Measurements from ENCODE around the gene UIMC1. TPM values are rescaled to one million over a fixed set of nuclear protein-coding genes. Genes with fewer than 3 reads are reported as not detected.

The UIMC1 gene
- total RNA-seq, 1 experiment from 2014 or later, result 46.8 TPM

DNA sequence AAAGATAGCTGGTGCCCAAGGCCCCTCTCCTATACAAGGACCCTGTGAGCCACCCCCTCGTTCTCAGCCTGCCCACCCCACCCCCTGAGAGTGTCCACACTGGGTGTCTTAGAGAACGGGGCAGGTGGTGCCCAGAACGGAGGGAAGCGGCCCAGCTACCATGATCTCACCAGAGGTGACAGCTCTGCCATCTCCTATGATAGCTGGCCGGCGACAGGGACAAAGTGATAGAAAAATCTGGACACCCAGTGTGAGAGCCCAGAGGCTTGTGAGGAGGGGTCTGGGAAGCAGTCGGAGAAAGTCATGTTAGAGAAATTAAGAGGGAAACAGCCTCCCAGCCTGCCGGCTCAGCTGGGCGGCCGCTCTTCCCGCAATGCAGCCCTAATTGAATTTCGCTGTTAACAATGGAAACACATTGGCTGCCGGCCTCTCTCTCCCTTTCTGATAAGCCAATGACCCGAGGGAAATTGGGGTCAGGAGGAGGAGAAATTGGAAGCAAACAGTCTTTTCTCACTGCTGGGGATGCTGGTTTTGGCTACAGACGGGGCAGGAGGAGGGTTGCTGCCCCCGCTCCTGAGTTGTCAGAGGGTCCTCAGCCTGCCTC, 139.8 kb downstream of the UIMC1 start:
- no peaks in the 10 kb centered on the region for H3K9me3 ChIP-seq (ENCODE audit: low read depth, low read length, poor library complexity, severe bottlenecking)
- no peaks in the 10 kb centered on the region for H3K36me3 ChIP-seq (ENCODE audit: insufficient read depth, low read length, poor library complexity, severe bottlenecking)
- DNase-seq (ENCODE audit: low spot score), result no peak
- BruUV-seq (replicated peaks), result no TSS peak
- no peak overlapping the region for H3K27ac ChIP-seq (ENCODE audit: low read depth, low read length, poor library complexity, severe bottlenecking)
- no peaks in the 10 kb centered on the region for H3K27me3 ChIP-seq (replicated peaks; ENCODE audit: insufficient read depth, low read depth, low read length, poor library complexity)
- intact Hi-C loops (cut with micrococcal nuclease; ENCODE audit: unreplicated experiment), result no loop called here
- H3K4me1 ChIP-seq (ENCODE audit: insufficient read depth, low read length, poor library complexity, severe bottlenecking), result no peaks in the 10 kb centered on the region
- CTCF ChIA-PET, result interaction anchor here (0.6 kb wide), 1 partner anchor 323 kb away, joined by 3 read pairs; no protein-coding TSS in a partner anchor
- POLR2A ChIA-PET (ENCODE audit: low non-redundant PET), result no interaction called here
- TF ChIP-seq EZH2 (IDR thresholded peaks at IDR 0.05; ENCODE audit: borderline replicate concordance, low read depth, low read length, poor library complexity, severe bottlenecking), result no peak
- TF ChIP-seq, protein P1, sequence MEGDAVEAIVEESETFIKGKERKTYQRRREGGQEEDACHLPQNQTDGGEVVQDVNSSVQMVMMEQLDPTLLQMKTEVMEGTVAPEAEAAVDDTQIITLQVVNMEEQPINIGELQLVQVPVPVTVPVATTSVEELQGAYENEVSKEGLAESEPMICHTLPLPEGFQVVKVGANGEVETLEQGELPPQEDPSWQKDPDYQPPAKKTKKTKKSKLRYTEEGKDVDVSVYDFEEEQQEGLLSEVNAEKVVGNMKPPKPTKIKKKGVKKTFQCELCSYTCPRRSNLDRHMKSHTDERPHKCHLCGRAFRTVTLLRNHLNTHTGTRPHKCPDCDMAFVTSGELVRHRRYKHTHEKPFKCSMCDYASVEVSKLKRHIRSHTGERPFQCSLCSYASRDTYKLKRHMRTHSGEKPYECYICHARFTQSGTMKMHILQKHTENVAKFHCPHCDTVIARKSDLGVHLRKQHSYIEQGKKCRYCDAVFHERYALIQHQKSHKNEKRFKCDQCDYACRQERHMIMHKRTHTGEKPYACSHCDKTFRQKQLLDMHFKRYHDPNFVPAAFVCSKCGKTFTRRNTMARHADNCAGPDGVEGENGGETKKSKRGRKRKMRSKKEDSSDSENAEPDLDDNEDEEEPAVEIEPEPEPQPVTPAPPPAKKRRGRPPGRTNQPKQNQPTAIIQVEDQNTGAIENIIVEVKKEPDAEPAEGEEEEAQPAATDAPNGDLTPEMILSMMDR (conservative IDR thresholded peaks at IDR 0.05; ENCODE audit: low read depth, low read length), result no peak
- H3K4me3 ChIP-seq (ENCODE audit: low read depth, low read length, poor library complexity, severe bottlenecking), result no peak overlapping the region

GRCh38 chr5:176865964-176866363, 140.6 kb downstream of the UIMC1 start:
- H3K27ac ChIP-seq (ENCODE audit: low read depth, low read length, poor library complexity, severe bottlenecking), result no peak overlapping the region
- TF ChIP-seq, protein P1 (conservative IDR thresholded peaks at IDR 0.05; ENCODE audit: low read depth, low read length), result no peak
- no peak for TF ChIP-seq EZH2 (IDR thresholded peaks at IDR 0.05; ENCODE audit: borderline replicate concordance, low read depth, low read length, poor library complexity, severe bottlenecking)
- no TSS peak for BruUV-seq (replicated peaks)
- no peaks in the 10 kb centered on the region for H3K9me3 ChIP-seq (ENCODE audit: low read depth, low read length, poor library complexity, severe bottlenecking)
- POLR2A ChIA-PET (ENCODE audit: low non-redundant PET), result interaction anchor here (0.6 kb wide), 1 partner anchor 216 kb away, joined by 3 read pairs; no protein-coding TSS in a partner anchor
- no peaks in the 10 kb centered on the region for H3K27me3 ChIP-seq (replicated peaks; ENCODE audit: insufficient read depth, low read depth, low read length, poor library complexity)
- intact Hi-C loops (cut with micrococcal nuclease; ENCODE audit: unreplicated experiment), result no loop called here
- CTCF ChIA-PET, result no interaction called here
- no peaks in the 10 kb centered on the region for H3K36me3 ChIP-seq (ENCODE audit: insufficient read depth, low read length, poor library complexity, severe bottlenecking)
- H3K4me3 ChIP-seq (ENCODE audit: low read depth, low read length, poor library complexity, severe bottlenecking), result no peak overlapping the region
- no peaks in the 10 kb centered on the region for H3K4me1 ChIP-seq (ENCODE audit: insufficient read depth, low read length, poor library complexity, severe bottlenecking)
- no peak for DNase-seq (ENCODE audit: low spot score)

DNA sequence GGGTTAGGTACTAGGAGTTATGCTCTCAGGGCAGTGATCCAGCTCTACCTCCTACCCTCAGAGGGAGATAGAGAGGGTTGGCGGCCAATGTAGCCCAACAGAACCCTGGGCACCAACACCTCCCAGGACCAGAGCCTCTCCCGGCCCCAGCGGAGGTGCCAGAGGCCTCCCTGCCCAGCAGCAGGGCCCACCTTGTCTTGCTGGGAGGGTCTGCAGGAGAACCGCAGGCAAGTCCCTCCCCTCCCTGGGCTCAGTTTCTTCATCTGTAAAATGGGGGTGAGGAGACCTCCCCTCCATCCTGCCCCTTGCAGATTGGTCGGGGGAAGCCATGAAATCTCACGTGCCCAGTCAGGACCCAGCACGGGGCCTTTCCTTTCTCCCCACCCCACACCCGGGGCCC, 141.8 kb downstream of the UIMC1 start:
- no peak overlapping the region for H3K27ac ChIP-seq (ENCODE audit: low read depth, low read length, poor library complexity, severe bottlenecking)
- no peak overlapping the region for H3K4me3 ChIP-seq (ENCODE audit: low read depth, low read length, poor library complexity, severe bottlenecking)
- no TSS peak for BruUV-seq (replicated peaks)
- no peaks in the 10 kb centered on the region for H3K27me3 ChIP-seq (replicated peaks; ENCODE audit: insufficient read depth, low read depth, low read length, poor library complexity)
- ChIA-PET POLR2A (ENCODE audit: low non-redundant PET) (no interaction called here), CTCF (no interaction called here)
- intact Hi-C loops (cut with micrococcal nuclease; ENCODE audit: unreplicated experiment), result no loop called here
- no peak for TF ChIP-seq EZH2 (IDR thresholded peaks at IDR 0.05; ENCODE audit: borderline replicate concordance, low read depth, low read length, poor library complexity, severe bottlenecking)
- TF ChIP-seq, protein P1 (conservative IDR thresholded peaks at IDR 0.05; ENCODE audit: low read depth, low read length), result no peak
- H3K36me3 ChIP-seq (ENCODE audit: insufficient read depth, low read length, poor library complexity, severe bottlenecking), result no peaks in the 10 kb centered on the region
- no peaks in the 10 kb centered on the region for H3K4me1 ChIP-seq (ENCODE audit: insufficient read depth, low read length, poor library complexity, severe bottlenecking)
- DNase-seq (ENCODE audit: low spot score), result no peak
- H3K9me3 ChIP-seq (ENCODE audit: low read depth, low read length, poor library complexity, severe bottlenecking), result no peaks in the 10 kb centered on the region

All from A673 (cell line).